Nephron (organoid): ENCODE results near the gene PRPF40B.
A peak's percentile ranks its signal among the peaks of the same experiment; 100 is the strongest.

Source experiments
- H3K27ac Mint-ChIP-seq, 3 experiments: 2 replicates each; pipeline ENCODE4 v1.8.0; 2020; ENCODE audit warnings: mixed read lengths in 3 of 3, mild to moderate bottlenecking in 2 of 3, moderate library complexity in 1 of 3
- H3K27me3 Mint-ChIP-seq: 2 replicates; pipeline ENCODE4 v1.8.0; 2021; ENCODE audit warnings: low read depth, mild to moderate bottlenecking, moderate library complexity, mixed read lengths
- H3K36me3 Mint-ChIP-seq: 2 replicates; pipeline ENCODE4 v1.8.0; 2020; ENCODE audit warnings: low read depth, mixed read lengths
- H3K4me1 Mint-ChIP-seq: 2 replicates; pipeline ENCODE4 v1.8.0; 2020; ENCODE audit warnings: mixed read lengths
- H3K4me3 Mint-ChIP-seq, 3 experiments: 2 replicates each; pipeline ENCODE4 v1.8.0; 2020; ENCODE audit warnings: mild to moderate bottlenecking in 3 of 3, mixed read lengths in 3 of 3, moderate library complexity in 2 of 3
- H3K9me3 Mint-ChIP-seq: 2 replicates; pipeline ENCODE4 v1.8.0; 2020; ENCODE audit warnings: mixed read lengths
- TF ChIP-seq, protein P1 (sequence below), 3 experiments: fragments of 200-600 bp; sonication (generic); IDR thresholded peaks; one replicate each; pipeline ENCODE4 v1.5.0; 2021; ENCODE audit warnings: antibody characterized with exemption in 3 of 3; ENCODE audit not compliant: unreplicated experiment in 3 of 3

The PRPF40B gene

DNA sequence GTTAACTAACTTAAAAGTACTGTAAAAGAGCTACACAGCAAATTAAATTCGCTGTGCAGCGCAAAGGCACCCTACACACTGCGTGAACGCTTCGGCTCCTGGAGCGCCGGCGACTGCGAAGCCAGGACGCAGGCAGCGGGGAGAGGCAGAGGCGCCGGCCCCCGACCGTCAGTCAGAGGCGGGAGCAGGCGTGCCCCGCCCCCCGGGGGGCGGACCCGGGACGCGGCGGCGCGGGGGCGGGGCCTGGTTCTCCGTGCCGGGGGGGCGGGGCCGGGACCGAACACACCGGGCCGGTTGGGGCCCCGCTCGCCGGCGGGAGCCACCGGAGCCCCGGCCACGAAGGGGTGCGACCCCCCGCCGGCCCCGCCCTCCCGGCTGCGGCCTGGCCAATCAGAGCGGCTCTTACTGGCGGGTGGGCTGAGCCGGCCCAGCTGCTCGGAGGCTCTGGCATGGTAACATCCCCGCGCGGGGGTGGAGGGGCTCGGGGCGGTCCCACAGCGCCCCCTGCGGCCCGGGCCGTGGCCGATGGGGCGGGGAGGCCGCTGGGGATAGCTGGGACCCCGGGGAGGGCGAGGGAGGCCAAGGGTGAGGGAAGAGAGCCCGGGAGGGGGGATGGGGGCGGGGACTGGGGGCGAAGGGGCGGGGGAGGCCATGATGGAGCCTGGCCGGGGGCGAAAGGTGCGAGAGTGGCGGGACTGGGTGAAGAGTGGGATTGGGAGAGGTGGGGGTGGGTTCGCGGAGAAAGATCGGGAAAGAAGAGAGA lies at the start of gene PRPF40B:
Gene PRPF40B, plus strand, starts transcription at position 420 of the 763 bp plus-strand sequence. Its CDS starts 30 bp downstream, at position 450.
- peak within 1 kb of the TSS; percentile 89 to 93 (median 92) for H3K4me3 Mint-ChIP-seq
- H3K27me3 Mint-ChIP-seq: peaks cover 3% of the 10 kb centered on the region
- H3K36me3 Mint-ChIP-seq: no peaks in the 10 kb centered on the region

DNA sequence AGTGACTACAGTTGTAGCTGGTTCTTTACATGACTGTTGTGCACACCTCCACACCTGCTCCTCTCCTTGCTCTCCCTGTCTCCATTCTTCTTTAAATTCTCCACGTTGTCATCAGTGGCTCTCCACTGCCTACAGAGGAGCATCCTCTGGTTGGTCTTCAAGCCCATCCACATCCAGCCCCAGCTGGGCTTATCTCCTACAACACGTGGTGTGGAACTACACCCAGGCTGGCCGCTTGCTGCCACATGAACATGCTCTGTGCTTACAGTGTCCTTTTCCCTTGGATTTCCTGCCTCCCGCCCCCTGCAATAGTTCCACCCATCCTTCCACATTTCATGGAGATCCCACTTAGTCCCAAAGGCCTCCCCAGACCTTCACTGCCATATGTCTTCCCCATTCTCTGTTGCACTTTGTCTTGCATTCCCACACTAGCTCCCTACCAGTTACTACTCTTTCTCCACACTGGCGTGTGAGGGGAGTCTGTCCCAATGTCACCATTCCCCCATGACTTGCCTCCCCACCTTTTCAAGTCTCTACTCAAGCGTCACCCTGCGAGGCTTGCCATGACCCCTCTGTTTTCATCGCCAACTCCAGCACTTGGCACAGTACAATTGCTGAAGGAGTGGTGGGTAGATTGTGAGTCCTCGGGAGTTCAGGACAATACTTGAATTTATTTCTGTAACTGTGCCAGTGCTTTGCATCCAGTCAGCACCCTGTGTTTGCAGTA lies 45.6 kb upstream of the PRPF40B start:
- peaks cover 25% of the 10 kb centered on the region for H3K4me1 Mint-ChIP-seq
- TF ChIP-seq, protein P1, sequence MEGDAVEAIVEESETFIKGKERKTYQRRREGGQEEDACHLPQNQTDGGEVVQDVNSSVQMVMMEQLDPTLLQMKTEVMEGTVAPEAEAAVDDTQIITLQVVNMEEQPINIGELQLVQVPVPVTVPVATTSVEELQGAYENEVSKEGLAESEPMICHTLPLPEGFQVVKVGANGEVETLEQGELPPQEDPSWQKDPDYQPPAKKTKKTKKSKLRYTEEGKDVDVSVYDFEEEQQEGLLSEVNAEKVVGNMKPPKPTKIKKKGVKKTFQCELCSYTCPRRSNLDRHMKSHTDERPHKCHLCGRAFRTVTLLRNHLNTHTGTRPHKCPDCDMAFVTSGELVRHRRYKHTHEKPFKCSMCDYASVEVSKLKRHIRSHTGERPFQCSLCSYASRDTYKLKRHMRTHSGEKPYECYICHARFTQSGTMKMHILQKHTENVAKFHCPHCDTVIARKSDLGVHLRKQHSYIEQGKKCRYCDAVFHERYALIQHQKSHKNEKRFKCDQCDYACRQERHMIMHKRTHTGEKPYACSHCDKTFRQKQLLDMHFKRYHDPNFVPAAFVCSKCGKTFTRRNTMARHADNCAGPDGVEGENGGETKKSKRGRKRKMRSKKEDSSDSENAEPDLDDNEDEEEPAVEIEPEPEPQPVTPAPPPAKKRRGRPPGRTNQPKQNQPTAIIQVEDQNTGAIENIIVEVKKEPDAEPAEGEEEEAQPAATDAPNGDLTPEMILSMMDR (IDR thresholded peaks at IDR 0.05; ENCODE audit: unreplicated experiment in 3 of 3): no peak
- no peak overlapping the region for H3K4me3 Mint-ChIP-seq
- no peaks in the 10 kb centered on the region for H3K27me3 Mint-ChIP-seq
- no peak overlapping the region for H3K27ac Mint-ChIP-seq
- no peaks in the 10 kb centered on the region for H3K9me3 Mint-ChIP-seq
- H3K36me3 Mint-ChIP-seq: peaks cover 33% of the 10 kb centered on the region

More for the DNA sequence above, at the start of gene PRPF40B:
- Mint-ChIP-seq H3K9me3 (no peaks in the 10 kb centered on the region), H3K4me1 (peaks cover 36% of the 10 kb centered on the region), H3K27ac (peak within 1 kb of the TSS; percentile 90 to 95 (median 93))
- TF ChIP-seq, protein P1 (IDR thresholded peaks at IDR 0.05; ENCODE audit: unreplicated experiment in 3 of 3): peak; percentile 44 to 57 (median 47)

DNA sequence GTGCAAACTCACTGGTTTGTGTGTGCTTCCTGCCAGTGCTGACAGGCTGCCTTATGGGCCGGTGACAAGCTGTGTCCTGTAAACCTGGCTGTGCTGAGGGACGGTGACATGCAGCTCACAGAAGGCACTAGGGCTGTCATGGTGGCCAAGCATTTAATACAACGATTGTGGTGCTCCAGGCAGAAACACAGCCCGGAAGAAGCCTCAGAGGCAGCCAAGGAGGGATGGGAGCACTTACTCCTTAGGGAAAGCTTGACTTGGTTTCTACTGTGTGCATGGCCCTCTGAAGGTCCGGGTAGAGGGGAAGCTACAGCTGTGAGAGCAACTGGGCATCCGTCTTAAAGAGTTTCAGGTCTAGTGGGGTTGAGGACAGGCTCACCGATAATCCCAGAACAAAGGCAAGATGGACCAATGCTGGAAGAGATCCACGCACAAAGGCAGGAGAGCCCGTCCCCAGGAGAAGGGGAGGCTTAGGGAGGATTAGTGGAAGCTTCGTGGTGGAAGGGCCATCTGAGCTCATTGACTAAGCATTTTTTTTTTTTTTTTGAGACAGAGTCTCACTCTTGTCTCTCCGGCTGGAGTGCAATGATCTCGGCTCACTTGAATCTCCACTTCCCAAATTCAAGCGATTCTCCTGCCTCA lies 44.8 kb upstream of the PRPF40B start:
- Mint-ChIP-seq H3K27me3 (no peaks in the 10 kb centered on the region), H3K4me3 (no peak overlapping the region), H3K9me3 (no peaks in the 10 kb centered on the region), H3K4me1 (peaks cover 34% of the 10 kb centered on the region), H3K27ac (no peak overlapping the region), H3K36me3 (peaks cover 30% of the 10 kb centered on the region)
- TF ChIP-seq, protein P1 (IDR thresholded peaks at IDR 0.05; ENCODE audit: unreplicated experiment in 3 of 3): no peak

DNA sequence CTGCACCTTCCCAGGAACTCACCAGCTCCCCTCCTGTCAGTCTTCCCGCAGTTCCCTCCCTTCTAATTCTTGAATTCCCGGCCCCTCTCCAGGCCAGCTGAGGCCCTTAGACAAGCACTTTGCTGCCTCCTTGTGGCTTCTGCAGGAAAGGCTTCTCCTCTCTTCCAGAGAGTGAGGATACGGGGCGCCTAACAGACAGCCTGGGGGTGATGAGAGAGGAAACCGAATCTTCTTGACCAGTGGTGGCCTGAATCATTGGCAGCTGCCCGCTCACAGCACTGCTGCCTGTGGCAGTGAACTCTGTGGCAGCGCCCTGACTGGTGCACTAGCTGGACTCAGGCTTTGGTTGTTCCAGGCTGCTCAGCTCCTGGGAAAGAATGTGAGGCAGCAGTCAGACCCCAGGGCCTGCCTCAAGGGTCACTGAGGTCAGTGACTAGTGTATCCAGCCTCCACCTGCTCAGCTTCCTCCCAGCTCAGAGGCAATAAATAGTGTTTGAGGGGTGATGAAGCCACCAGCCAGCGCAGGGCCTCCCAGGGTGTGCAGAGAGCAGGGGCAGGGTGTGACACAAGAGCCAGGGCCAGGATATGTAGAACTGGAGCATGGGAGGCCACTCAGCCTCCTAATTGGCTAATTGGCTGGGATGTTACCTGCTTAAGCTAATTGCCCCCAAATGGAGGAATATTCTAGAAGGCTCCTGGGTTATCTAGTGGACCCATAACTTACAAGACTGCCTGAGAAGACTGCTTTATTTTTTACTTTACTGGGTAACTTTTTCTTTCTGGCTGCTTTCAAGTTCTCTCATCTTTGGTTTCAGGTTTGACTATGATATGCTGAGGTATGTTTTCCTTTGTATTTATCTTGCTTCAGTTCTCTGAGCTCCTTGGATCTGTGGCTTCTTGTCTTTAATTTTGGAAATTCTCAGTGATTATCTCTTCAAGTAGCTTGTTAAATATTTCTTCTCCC lies 42.5 kb upstream of the PRPF40B start:
- H3K4me3 Mint-ChIP-seq: no peak overlapping the region
- H3K9me3 Mint-ChIP-seq: no peaks in the 10 kb centered on the region
- peaks cover 25% of the 10 kb centered on the region for H3K36me3 Mint-ChIP-seq
- H3K27me3 Mint-ChIP-seq: no peaks in the 10 kb centered on the region
- peak overlapping the region; percentile 5 to 29 (median 21) for H3K27ac Mint-ChIP-seq
- TF ChIP-seq, protein P1 (IDR thresholded peaks at IDR 0.05; ENCODE audit: unreplicated experiment in 3 of 3): peak; percentile 77 to 91 (median 89)
- H3K4me1 Mint-ChIP-seq: peaks cover 54% of the 10 kb centered on the region

DNA sequence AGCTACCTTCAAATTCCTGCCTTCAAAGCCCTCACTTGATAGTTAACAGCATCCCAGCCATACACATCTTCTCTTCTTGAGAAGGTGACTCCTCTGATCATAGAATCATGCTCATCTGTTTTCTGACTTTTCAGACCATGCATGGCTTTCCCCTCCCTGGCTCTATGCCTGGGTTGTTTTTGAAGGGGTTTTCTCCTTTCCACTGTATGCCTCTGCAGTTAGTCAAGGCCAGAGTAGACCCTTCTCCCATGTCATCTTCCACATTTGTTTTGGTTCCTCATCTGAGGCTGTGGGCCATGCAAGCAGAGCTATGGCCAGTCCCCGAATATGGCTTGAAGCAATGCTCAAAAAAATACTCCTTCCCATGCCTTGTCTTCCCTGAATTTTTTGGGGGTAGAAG lies 41.2 kb upstream of the PRPF40B start:
- Mint-ChIP-seq H3K27me3 (no peaks in the 10 kb centered on the region), H3K9me3 (no peaks in the 10 kb centered on the region), H3K4me1 (peaks cover 60% of the 10 kb centered on the region), H3K4me3 (no peak overlapping the region), H3K27ac (peak overlapping the region; percentile 17 to 79 (median 66)), H3K36me3 (peaks cover 26% of the 10 kb centered on the region)
- TF ChIP-seq, protein P1 (IDR thresholded peaks at IDR 0.05; ENCODE audit: unreplicated experiment in 3 of 3): no peak
